H9 (cell line): ENCODE measurements around the gene RMDN2. TPM values are rescaled to one million over a fixed set of nuclear protein-coding genes. Genes with fewer than 3 reads are reported as not detected.

Experiments used
- DNase-seq: peaks from one replicate; pipeline ENCODE4 v3.0.0-alpha.2; 2017
- H2AFZ ChIP-seq: one replicate; pipeline ENCODE4 v1.6.1; 2013; ENCODE audit warnings: mild to moderate bottlenecking, low read length, control low read depth, moderate library complexity
- H2AK5ac ChIP-seq: 2 replicates; pipeline ENCODE4 v1.6.1; 2013; ENCODE audit warnings: low read length, control low read depth, mixed read lengths; ENCODE audit not compliant: insufficient read length
- H2BK120ac ChIP-seq: one replicate; pipeline ENCODE4 v1.6.1; 2013; ENCODE audit warnings: low read depth, mild to moderate bottlenecking, low read length, control low read depth, inconsistent platforms; ENCODE audit not compliant: poor library complexity, severe bottlenecking
- H2BK12ac ChIP-seq: 2 replicates; pipeline ENCODE4 v1.6.1; 2013; ENCODE audit warnings: low read length, control low read depth, mixed read lengths, low read depth; ENCODE audit not compliant: insufficient read length
- H2BK15ac ChIP-seq: 2 replicates; pipeline ENCODE4 v1.6.1; 2013; ENCODE audit warnings: low read depth, low read length, control low read depth
- H2BK20ac ChIP-seq: one replicate; pipeline ENCODE4 v1.6.1; 2013; ENCODE audit warnings: low read depth, mild to moderate bottlenecking, low read length, control low read depth, inconsistent platforms; ENCODE audit not compliant: poor library complexity, severe bottlenecking
- H2BK5ac ChIP-seq: 2 replicates; pipeline ENCODE4 v1.6.1; 2013; ENCODE audit warnings: low read length, control low read depth, mixed read lengths; ENCODE audit not compliant: insufficient read length
- H3K14ac ChIP-seq: 2 replicates; pipeline ENCODE4 v1.6.1; 2013; ENCODE audit warnings: low read length, control low read depth; ENCODE audit not compliant: insufficient read depth
- H3K18ac ChIP-seq: 2 replicates; pipeline ENCODE4 v1.6.1; 2013; ENCODE audit warnings: low read depth, mild to moderate bottlenecking, mixed read lengths, low read length, control low read depth; ENCODE audit not compliant: insufficient read length
- H3K23ac ChIP-seq: 2 replicates; pipeline ENCODE4 v1.6.1; 2013; ENCODE audit warnings: low read length, control low read depth, mixed read lengths, low read depth; ENCODE audit not compliant: insufficient read length
- H3K23me2 ChIP-seq: 2 replicates; pipeline ENCODE4 v1.6.1; 2013; ENCODE audit warnings: low read depth, mild to moderate bottlenecking, mixed read lengths, low read length, control low read depth; ENCODE audit not compliant: insufficient read length, poor library complexity, severe bottlenecking
- H3K27ac ChIP-seq: 2 replicates; pipeline ENCODE4 v1.5.1; 2013; ENCODE audit warnings: low read length, control low read depth, mixed read lengths, low read depth; ENCODE audit not compliant: insufficient read length
- H3K27me3 ChIP-seq: 2 replicates; pipeline ENCODE4 v1.6.1; 2013; ENCODE audit warnings: low read length, control low read depth, inconsistent platforms; ENCODE audit not compliant: insufficient read depth
- H3K4ac ChIP-seq: 2 replicates; pipeline ENCODE4 v1.6.1; 2013; ENCODE audit warnings: low read depth, mild to moderate bottlenecking, control low read depth, inconsistent platforms, low read length, moderate library complexity
- H3K4me1 ChIP-seq: 2 replicates; pipeline ENCODE4 v1.6.1; 2013; ENCODE audit warnings: low read length, control low read depth, inconsistent platforms; ENCODE audit not compliant: insufficient read depth
- H3K4me2 ChIP-seq: 2 replicates; pipeline ENCODE4 v1.6.1; 2013; ENCODE audit warnings: low read length, control low read depth, mixed read lengths; ENCODE audit not compliant: insufficient read length, insufficient read depth
- H3K56ac ChIP-seq: 2 replicates; pipeline ENCODE4 v1.6.1; 2013; ENCODE audit warnings: low read depth, mild to moderate bottlenecking, mixed read lengths, low read length, control low read depth; ENCODE audit not compliant: insufficient read length
- H3K79me1 ChIP-seq: 2 replicates; pipeline ENCODE4 v1.6.1; 2013; ENCODE audit warnings: low read depth, mild to moderate bottlenecking, moderate library complexity, low read length, control low read depth, inconsistent platforms; ENCODE audit not compliant: insufficient read depth, poor library complexity, severe bottlenecking
- H3K79me2 ChIP-seq: 2 replicates; pipeline ENCODE4 v1.6.1; 2013; ENCODE audit warnings: low read length, control low read depth, inconsistent platforms; ENCODE audit not compliant: insufficient read depth
- H3K9ac ChIP-seq: 2 replicates; pipeline ENCODE4 v1.6.1; 2013; ENCODE audit warnings: low read length, control low read depth, mixed read lengths; ENCODE audit not compliant: insufficient read length; ENCODE audit errors: extremely low read depth
- H3K9me3 ChIP-seq: one replicate; pipeline ENCODE4 v1.6.1; 2013; ENCODE audit warnings: low read depth, low read length, inconsistent platforms; ENCODE audit not compliant: control insufficient read depth
- H3T11ph ChIP-seq: one replicate; pipeline ENCODE4 v1.6.1; 2013; ENCODE audit warnings: mild to moderate bottlenecking, low read length, control low read depth, inconsistent platforms
- H4K20me1 ChIP-seq: one replicate; pipeline ENCODE4 v1.6.1; 2013; ENCODE audit not compliant: control insufficient read depth, insufficient read length, insufficient read depth
- H4K5ac ChIP-seq: 2 replicates; pipeline ENCODE4 v1.6.1; 2013; ENCODE audit warnings: low read depth, mild to moderate bottlenecking, mixed read lengths, low read length, control low read depth; ENCODE audit not compliant: insufficient read length
- H4K8ac ChIP-seq: replicated peaks from 2 replicates; pipeline ENCODE4 v1.6.1; 2013; ENCODE audit warnings: low read length, control low read depth, mixed read lengths, low read depth; ENCODE audit not compliant: insufficient read length
- H4K91ac ChIP-seq: 2 replicates; pipeline ENCODE4 v1.6.1; 2013; ENCODE audit warnings: low read depth, mild to moderate bottlenecking, moderate library complexity, mixed read lengths, low read length, control low read depth; ENCODE audit not compliant: insufficient read length
- H3K27ac Mint-ChIP-seq, 3 experiments: 2 replicates in 2 of 3; 3 replicates in 1 of 3; pipeline ENCODE4 v1.8.0; 2020 to 2021; ENCODE audit warnings: mixed read lengths in 3 of 3, mild to moderate bottlenecking in 1 of 3, moderate library complexity in 1 of 3
- H3K27me3 Mint-ChIP-seq: 2 replicates; pipeline ENCODE4 v1.8.0; 2021; ENCODE audit warnings: low read depth, mild to moderate bottlenecking, moderate library complexity, mixed read lengths
- H3K36me3 Mint-ChIP-seq, 3 experiments: 2 replicates in 2 of 3; 3 replicates in 1 of 3; pipeline ENCODE4 v1.8.0; 2020 to 2021; ENCODE audit warnings: low read depth in 3 of 3, mixed read lengths in 3 of 3; ENCODE audit not compliant: insufficient read depth in 1 of 3
- H3K4me1 Mint-ChIP-seq, 2 experiments: 2 replicates each; pipeline ENCODE4 v1.8.0; 2020; ENCODE audit warnings: mixed read lengths in 2 of 2
- H3K4me3 Mint-ChIP-seq, 2 experiments: 2 replicates in 1 of 2; 3 replicates in 1 of 2; pipeline ENCODE4 v1.8.0; 2020 to 2021; ENCODE audit warnings: mild to moderate bottlenecking in 2 of 2, mixed read lengths in 2 of 2, moderate library complexity in 1 of 2
- H3K9me3 Mint-ChIP-seq, 2 experiments: 2 replicates in 1 of 2; 3 replicates in 1 of 2; pipeline ENCODE4 v1.8.0; 2020; ENCODE audit warnings: mild to moderate bottlenecking in 2 of 2, mixed read lengths in 2 of 2, moderate library complexity in 1 of 2
- WGBS: extraction: QIAGEN DNeasy Blood & Tissue Kit; methylation state at CpG from one replicate; pipeline ENCODE4 v1.1.7; 2013; ENCODE audit warnings: missing lambda C conversion rate, low lambda C conversion rate, mixed read lengths; ENCODE audit not compliant: insufficient read length; ENCODE audit errors: extremely low coverage; 5-methylcytosine and 5-hydroxymethylcytosine counted together
- long read RNA-seq: library from polyadenylated mRNA; unstranded; transcript quantifications from one replicate; pipeline ENCODE4 v2.0.0, GENCODE V29; 2020
- total RNA-seq: library from RNA; stranded (reverse); gene quantifications from 2 replicates; pipeline ENCODE4 v1.2.1, GENCODE V29; 2021
- TF ChIP-seq, protein P1 (sequence below): fragments of 200-600 bp; sonication (generic); conservative IDR thresholded peaks from 3 replicates; pipeline ENCODE4 v1.8.0; 2021; ENCODE audit warnings: antibody characterized with exemption, mild to moderate bottlenecking

RMDN2 gene
- total RNA-seq: 2.6 and 2.8 TPM in 2 replicates
- long read RNA-seq, transcript RMDN2-202 (11 exons, 1,381 nt): major isoform, 6 of 11 reads
- long read RNA-seq, partial matches to known transcripts: 0 of 11 reads
- long read RNA-seq, other reads (novel, unspliced or antisense): 5 of 11 reads

DNA sequence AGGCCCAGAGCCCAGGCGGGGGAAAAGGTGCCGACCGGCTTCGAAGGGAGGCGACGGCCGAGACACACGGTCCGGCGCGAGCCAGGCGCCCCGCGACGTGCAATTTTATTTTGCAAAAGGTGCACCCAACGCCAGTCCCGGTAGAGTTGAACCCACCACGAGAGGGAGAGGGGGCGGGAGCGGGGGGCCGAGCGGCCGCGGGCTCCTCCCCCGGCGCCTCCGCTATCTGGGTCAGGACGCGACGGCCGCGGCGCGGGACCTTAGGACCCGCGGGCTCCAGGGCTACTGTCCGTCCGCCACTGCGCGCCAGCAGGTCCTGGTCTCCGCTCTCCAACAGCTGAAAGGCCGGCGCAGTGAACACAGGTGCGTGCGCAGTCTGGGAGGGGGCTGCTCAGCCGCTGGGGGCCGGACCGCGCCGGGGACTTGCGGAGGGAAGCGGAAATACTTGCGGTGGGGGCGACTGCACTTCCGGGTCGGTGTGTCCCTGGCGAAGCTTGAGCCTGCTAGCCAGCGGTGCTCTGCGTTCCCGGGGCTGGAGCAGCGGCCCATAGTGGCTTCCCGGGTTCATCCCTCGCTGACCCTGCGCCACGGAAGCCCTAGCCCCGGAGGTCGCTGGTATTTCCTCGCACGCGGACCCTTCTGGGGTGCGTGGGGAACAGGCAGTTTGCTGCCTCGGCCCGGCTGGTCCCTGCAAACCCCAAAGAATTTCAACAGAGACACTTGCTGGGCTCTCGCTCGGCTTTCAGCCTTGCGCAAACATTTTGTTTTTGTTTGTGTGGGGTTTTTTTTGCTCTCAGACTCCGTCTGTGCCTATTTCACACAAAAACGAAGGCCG is at the start of gene RMDN2:
Gene RMDN2 (plus strand): TSS at position 225 of the 835 bp plus-strand sequence. CDS start 3,991 bp downstream, outside the sequence.
- H3K56ac ChIP-seq: no peak within 1 kb of the TSS
- no peak within 1 kb of the TSS for H4K91ac ChIP-seq
- no peaks in the 10 kb centered on the region for H3K9me3 ChIP-seq
- TF ChIP-seq, protein P1, sequence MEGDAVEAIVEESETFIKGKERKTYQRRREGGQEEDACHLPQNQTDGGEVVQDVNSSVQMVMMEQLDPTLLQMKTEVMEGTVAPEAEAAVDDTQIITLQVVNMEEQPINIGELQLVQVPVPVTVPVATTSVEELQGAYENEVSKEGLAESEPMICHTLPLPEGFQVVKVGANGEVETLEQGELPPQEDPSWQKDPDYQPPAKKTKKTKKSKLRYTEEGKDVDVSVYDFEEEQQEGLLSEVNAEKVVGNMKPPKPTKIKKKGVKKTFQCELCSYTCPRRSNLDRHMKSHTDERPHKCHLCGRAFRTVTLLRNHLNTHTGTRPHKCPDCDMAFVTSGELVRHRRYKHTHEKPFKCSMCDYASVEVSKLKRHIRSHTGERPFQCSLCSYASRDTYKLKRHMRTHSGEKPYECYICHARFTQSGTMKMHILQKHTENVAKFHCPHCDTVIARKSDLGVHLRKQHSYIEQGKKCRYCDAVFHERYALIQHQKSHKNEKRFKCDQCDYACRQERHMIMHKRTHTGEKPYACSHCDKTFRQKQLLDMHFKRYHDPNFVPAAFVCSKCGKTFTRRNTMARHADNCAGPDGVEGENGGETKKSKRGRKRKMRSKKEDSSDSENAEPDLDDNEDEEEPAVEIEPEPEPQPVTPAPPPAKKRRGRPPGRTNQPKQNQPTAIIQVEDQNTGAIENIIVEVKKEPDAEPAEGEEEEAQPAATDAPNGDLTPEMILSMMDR: no peak
- H3K27me3 Mint-ChIP-seq: peaks cover 12% of the 10 kb centered on the region; the same call in 1 of the 2 replicates
- no peak within 1 kb of the TSS for H4K8ac ChIP-seq
- peak within 1 kb of the TSS; percentile 79 for H3K4me2 ChIP-seq
- no peaks in the 10 kb centered on the region for H3K23me2 ChIP-seq
- H2BK5ac ChIP-seq: no peak within 1 kb of the TSS
- no peak within 1 kb of the TSS for H2AK5ac ChIP-seq
- no peak within 1 kb of the TSS for H2BK12ac ChIP-seq
- no peaks in the 10 kb centered on the region for H3K4me1 ChIP-seq
- DNase-seq: peak; percentile 96
- H3K36me3 Mint-ChIP-seq: no peaks in the 10 kb centered on the region
- no peak within 1 kb of the TSS for H2BK20ac ChIP-seq
- H3K79me2 ChIP-seq: no peaks in the 10 kb centered on the region
- H3K27ac ChIP-seq: no peak within 1 kb of the TSS
- H3K14ac ChIP-seq: peak within 1 kb of the TSS; percentile 85; the same call in 1 of the 2 replicates
- peak within 1 kb of the TSS; percentile 57 for H3K9ac ChIP-seq
- no peak within 1 kb of the TSS for H4K5ac ChIP-seq
- no CpG with 5 or more reads among the region's 79 CpGs for WGBS
- no peaks in the 10 kb centered on the region; the same call in 1 of the 2 replicates for H3K27me3 ChIP-seq
- H3K27ac Mint-ChIP-seq: peak within 1 kb of the TSS; percentile 93 to 95 (median 94); a peak in 5 of 7 replicates
- H3K4me1 Mint-ChIP-seq: peaks cover 4 to 14% of the 10 kb centered on the region in 2 experiments; a peak in 3 of 4 replicates
- no peak within 1 kb of the TSS for H2AFZ ChIP-seq
- H3K18ac ChIP-seq: peak within 1 kb of the TSS; percentile 51
- peak within 1 kb of the TSS; percentile 86 to 88 for H3K4me3 Mint-ChIP-seq
- H3K79me1 ChIP-seq: no peaks in the 10 kb centered on the region
- H2BK120ac ChIP-seq: no peak within 1 kb of the TSS
- no peak within 1 kb of the TSS for H3T11ph ChIP-seq
- H3K9me3 Mint-ChIP-seq: peaks cover 0 to 2% of the 10 kb centered on the region in 2 experiments; a peak in 1 of 5 replicates
- no peak within 1 kb of the TSS for H3K4ac ChIP-seq
- H2BK15ac ChIP-seq: no peak within 1 kb of the TSS
- no peak within 1 kb of the TSS for H3K23ac ChIP-seq
- H4K20me1 ChIP-seq: no peaks in the 10 kb centered on the region
